BE2C (cell line): ENCODE data around the gene MSRB3.

Experiments
- DNase-seq: peaks from one replicate; pipeline ENCODE4 v3.0.0-alpha.2; 2020
- H3K27me3 ChIP-seq: fragments of 250-450 bp; sonication (Bioruptor Pico); 2 replicates; pipeline ENCODE4 v1.5.1; 2020; ENCODE audit warnings: mild to moderate bottlenecking
- H3K36me3 ChIP-seq: fragments of 250-450 bp; sonication (Bioruptor Pico); 2 replicates; pipeline ENCODE4 v1.5.1; 2020; ENCODE audit warnings: mild to moderate bottlenecking
- H3K4me1 ChIP-seq: fragments of 250-450 bp; sonication (Bioruptor Pico); 2 replicates; pipeline ENCODE4 v1.5.1; 2020
- H3K4me3 ChIP-seq: 2 replicates; pipeline ENCODE4 v1.5.1; 2011; ENCODE audit warnings: low read depth, low read length
- H3K9me3 ChIP-seq: fragments of 250-450 bp; sonication (Bioruptor Pico); 2 replicates; pipeline ENCODE4 v1.5.1; 2020
- CTCF ChIP-seq: IDR thresholded peaks from 2 replicates; pipeline ENCODE4 v1.5.1; 2012; ENCODE audit warnings: mild to moderate bottlenecking, low read depth, low read length

The MSRB3 gene

GRCh38 chr12:65409726-65410125, 131.2 kb downstream of the MSRB3 start:
- no peak for DNase-seq
- no peak for TF ChIP-seq CTCF
- Histone ChIP-seq H3K4me3 (no peak overlapping the region), H3K27me3 (no peaks in the 10 kb centered on the region), H3K36me3 (no peaks in the 10 kb centered on the region), H3K4me1 (no peaks in the 10 kb centered on the region), H3K9me3 (no peaks in the 10 kb centered on the region)

DNA sequence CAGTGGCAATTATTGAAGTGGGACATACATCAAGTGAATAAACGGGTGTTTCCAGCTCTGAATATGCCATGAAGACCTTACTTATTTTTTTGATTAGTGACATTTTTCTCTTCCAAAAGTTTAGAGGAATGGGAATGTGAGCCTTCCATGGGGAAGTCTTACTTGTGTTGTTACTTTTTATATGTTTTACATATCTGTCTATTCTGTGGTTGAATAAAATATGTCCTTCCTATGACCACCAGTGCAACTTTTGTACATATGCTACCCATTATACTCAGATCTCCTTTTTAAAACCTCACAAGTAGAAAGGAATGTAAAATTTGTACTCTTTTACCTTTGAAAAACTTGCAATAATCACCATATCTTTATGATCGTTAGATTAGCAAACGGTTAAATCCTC, 132.7 kb downstream of the MSRB3 start:
- no peak for TF ChIP-seq CTCF
- Histone ChIP-seq H3K4me1 (no peaks in the 10 kb centered on the region), H3K9me3 (no peaks in the 10 kb centered on the region), H3K36me3 (no peaks in the 10 kb centered on the region), H3K27me3 (no peaks in the 10 kb centered on the region), H3K4me3 (no peak overlapping the region)
- no peak for DNase-seq

- no peaks in the 10 kb centered on the region for H3K9me3 ChIP-seq
- H3K36me3 ChIP-seq, result no peaks in the 10 kb centered on the region
- H3K4me1 ChIP-seq, result no peaks in the 10 kb centered on the region
- no peaks in the 10 kb centered on the region for H3K27me3 ChIP-seq
- H3K4me3 ChIP-seq, result no peak overlapping the region
- TF ChIP-seq CTCF, result no peak
- no peak for DNase-seq
Observed at GRCh38 chr12:65414526-65414925, 136.0 kb downstream of the MSRB3 start.

DNA sequence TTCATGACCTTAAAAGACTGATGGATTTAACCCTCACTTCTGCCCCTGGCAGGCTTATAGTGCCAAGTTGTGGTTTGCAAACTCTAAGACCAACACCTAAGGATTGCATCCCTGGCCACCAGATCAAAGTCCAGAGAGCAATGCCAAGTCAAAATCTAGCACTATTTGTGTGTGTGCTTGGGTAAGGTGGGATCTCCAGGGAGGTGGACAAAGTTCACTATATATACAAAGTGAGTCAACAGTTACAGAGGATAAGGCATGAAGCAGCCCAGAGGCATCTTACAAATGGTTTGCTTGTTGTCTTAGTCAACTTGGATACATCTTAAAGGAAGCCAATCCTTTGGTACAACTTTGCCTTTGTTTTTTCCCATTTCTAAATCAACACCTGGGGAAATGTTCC, 137.3 kb downstream of the MSRB3 start:
- Histone ChIP-seq H3K27me3 (no peaks in the 10 kb centered on the region), H3K4me1 (no peaks in the 10 kb centered on the region), H3K9me3 (no peaks in the 10 kb centered on the region), H3K4me3 (no peak overlapping the region), H3K36me3 (no peaks in the 10 kb centered on the region)
- DNase-seq, result no peak
- TF ChIP-seq CTCF, result no peak

DNA sequence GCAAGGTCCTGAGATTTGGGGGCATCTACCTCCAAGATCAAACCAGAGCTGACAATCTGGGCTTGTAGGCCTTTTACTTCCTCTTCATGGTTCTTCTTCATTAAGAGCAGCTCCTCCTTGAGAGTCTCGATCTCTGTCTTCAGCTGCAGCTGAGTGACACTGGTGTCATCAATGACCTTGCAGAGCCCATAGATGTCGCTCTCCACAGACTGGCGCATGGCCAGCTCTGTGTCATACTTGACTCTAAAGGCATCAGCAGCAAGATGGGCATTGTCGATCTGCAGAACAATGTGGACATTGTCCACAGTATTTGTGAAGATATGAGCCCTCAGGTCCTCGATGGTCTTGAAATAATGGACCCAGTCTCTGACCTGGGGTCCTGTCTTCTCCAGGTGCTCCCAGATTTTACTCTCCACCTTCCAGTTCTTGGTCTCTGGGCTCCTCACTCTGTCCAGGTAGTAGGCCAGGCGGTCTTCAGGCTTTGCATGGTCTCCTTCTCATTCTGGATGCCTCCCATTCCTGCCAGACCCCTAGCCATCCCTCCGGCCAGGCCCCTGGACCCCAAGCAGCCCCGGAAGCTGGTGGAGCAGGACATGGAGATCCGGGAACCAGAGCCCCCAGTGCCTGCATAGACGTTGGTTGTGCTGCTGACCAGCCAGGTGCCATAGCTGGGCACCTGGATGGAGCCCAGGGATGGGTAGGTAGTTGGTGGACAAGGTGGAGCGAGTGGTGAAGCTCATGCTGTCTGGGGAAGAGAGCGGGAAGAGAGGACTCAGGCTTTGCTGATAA, 141.0 kb downstream of the MSRB3 start:
- Histone ChIP-seq H3K9me3 (no peaks in the 10 kb centered on the region), H3K4me3 (no peak overlapping the region), H3K36me3 (no peaks in the 10 kb centered on the region), H3K27me3 (no peaks in the 10 kb centered on the region), H3K4me1 (no peaks in the 10 kb centered on the region)
- DNase-seq, result no peak
- no peak for TF ChIP-seq CTCF

DNA sequence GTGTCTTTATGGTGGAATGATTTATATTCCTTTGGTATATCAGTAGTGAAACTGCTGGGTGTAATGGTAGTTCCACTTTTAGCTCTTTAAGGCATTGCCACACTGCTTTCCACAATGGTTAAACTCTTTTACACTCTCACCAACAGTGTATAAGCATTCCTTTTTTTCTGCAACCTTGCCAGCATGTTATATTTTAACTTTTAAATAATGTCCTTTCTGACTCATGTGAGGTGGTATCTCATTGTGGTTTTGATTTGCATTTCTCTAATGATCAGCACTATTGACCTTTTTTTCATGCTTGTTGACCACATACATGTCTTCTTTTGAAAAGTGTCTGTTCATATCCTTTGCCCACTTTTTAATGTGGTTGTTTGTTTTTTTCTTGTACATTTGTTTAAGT, 142.5 kb downstream of the MSRB3 start:
- no peaks in the 10 kb centered on the region for H3K36me3 ChIP-seq
- no peak for DNase-seq
- TF ChIP-seq CTCF, result no peak

More for the DNA sequence above, 142.5 kb downstream of the MSRB3 start:
- Histone ChIP-seq H3K4me3 (no peak overlapping the region), H3K9me3 (no peaks in the 10 kb centered on the region), H3K27me3 (no peaks in the 10 kb centered on the region), H3K4me1 (no peaks in the 10 kb centered on the region)
